Measurements from ENCODE around the gene CD3E. TPM values are rescaled to one million over a fixed set of nuclear protein-coding genes. Genes with fewer than 3 reads are reported as not detected.

The CD3E gene
- total and polyA plus RNA-seq, 2 donors (not counting 1 experiment from before 2014, with no cell fraction given) = 1.0 to 1.7 TPM

GRCh38 chr11:118283037-118283636, 21.4 kb upstream of the CD3E start:
- H3K4me1 Mint-ChIP-seq = peaks cover 11% of the 10 kb centered on the region
- Histone ChIP-seq H3K9ac (ENCODE audit: low read length) (no peak overlapping the region), H3K9me3 (ENCODE audit: control extremely low read depth in 1 of 3, control insufficient read depth in 2 of 3, insufficient read depth in 1 of 3, low read length in 2 of 3) (peaks cover 0 to 1% (median 0%) of the 10 kb centered on the region in 3 donors), H3K27ac (ENCODE audit: low read length in 2 of 2) (no peak overlapping the region), H2AFZ (ENCODE audit: insufficient read depth, low read depth, low read length, poor library complexity, severe bottlenecking) (no peak overlapping the region), H4K20me1 (ENCODE audit: control insufficient read depth, insufficient read depth, low read length, poor library complexity, severe bottlenecking) (no peaks in the 10 kb centered on the region), H3K4me3 (ENCODE audit: control extremely low read depth in 1 of 5, extremely low read depth in 1 of 5, insufficient read depth in 1 of 5, low read depth in 2 of 5, low read length in 4 of 5) (no peak overlapping the region), H3K36me3 (replicated peaks in 1 of 2; ENCODE audit: control extremely low read depth in 1 of 2, control insufficient read depth in 1 of 2, extremely low read depth in 1 of 2, insufficient read depth in 2 of 2, low read length in 1 of 2) (no peaks in the 10 kb centered on the region), H3K79me2 (ENCODE audit: control insufficient read depth, insufficient read depth, low read length) (no peaks in the 10 kb centered on the region), H3K4me1 (ENCODE audit: control insufficient read depth in 2 of 2, insufficient read depth in 2 of 2, low read length in 2 of 2) (peaks cover 7 to 15% of the 10 kb centered on the region in 2 donors), H3K27me3 (replicated peaks in 1 of 4; ENCODE audit: control extremely low read depth in 1 of 4, control insufficient read depth in 3 of 4, insufficient read depth in 4 of 4, low read length in 3 of 4) (peaks cover 0 to 3% (median 0%) of the 10 kb centered on the region in 4 experiments), H3K4me2 (replicated peaks; ENCODE audit: low read depth, low read length, poor library complexity, severe bottlenecking) (no peak overlapping the region)
- peaks cover 5% of the 10 kb centered on the region for H3K27me3 Mint-ChIP-seq
- CTCF ChIA-PET = interaction anchor here (1.1 to 1.9 kb wide), 3 partner anchors 13 to 84 kb away, joined by 4 to 9 read pairs (median 5); no protein-coding TSS in a partner anchor
- no peak overlapping the region for H3K27ac Mint-ChIP-seq
- POLR2A ChIA-PET = no interaction called here
- no peaks in the 10 kb centered on the region for H3K9me3 Mint-ChIP-seq (ENCODE audit: insufficient read depth)
- H3K4me3 Mint-ChIP-seq = no peak overlapping the region
- DNase-seq = no peak
- no CpG with 5 or more reads among the region's 5 CpGs for WGBS (ENCODE audit: insufficient coverage)
- intact Hi-C loops (cut with micrococcal nuclease) = no loop called here
- TF ChIP-seq CTCF (IDR thresholded peaks at IDR 0.05) (no peak), EZH2 (IDR thresholded peaks at IDR 0.05; ENCODE audit: borderline replicate concordance, insufficient read depth, low read depth, low read length, poor library complexity, severe bottlenecking) (no peak)
- no peak for ATAC-seq (ENCODE audit: low read depth)

GRCh38 chr11:118283756-118284350, 20.7 kb upstream of the CD3E start:
- peaks cover 5% of the 10 kb centered on the region for H3K27me3 Mint-ChIP-seq
- H3K27ac Mint-ChIP-seq = no peak overlapping the region
- WGBS (ENCODE audit: insufficient coverage) = no CpG with 5 or more reads among the region's 4 CpGs
- H3K4me3 ChIP-seq (ENCODE audit: control extremely low read depth in 1 of 5, extremely low read depth in 1 of 5, insufficient read depth in 1 of 5, low read depth in 2 of 5, low read length in 4 of 5) = no peak overlapping the region
- no peak overlapping the region for H3K4me2 ChIP-seq (replicated peaks; ENCODE audit: low read depth, low read length, poor library complexity, severe bottlenecking)
- no peak overlapping the region for H3K4me3 Mint-ChIP-seq
- intact Hi-C loops (cut with micrococcal nuclease) = no loop called here
- no peaks in the 10 kb centered on the region for H3K36me3 ChIP-seq (replicated peaks in 1 of 2; ENCODE audit: control extremely low read depth in 1 of 2, control insufficient read depth in 1 of 2, extremely low read depth in 1 of 2, insufficient read depth in 2 of 2, low read length in 1 of 2)
- peaks cover 0 to 1% (median 0%) of the 10 kb centered on the region in 3 donors for H3K9me3 ChIP-seq (ENCODE audit: control extremely low read depth in 1 of 3, control insufficient read depth in 2 of 3, insufficient read depth in 1 of 3, low read length in 2 of 3)
- H4K20me1 ChIP-seq (ENCODE audit: control insufficient read depth, insufficient read depth, low read length, poor library complexity, severe bottlenecking) = no peaks in the 10 kb centered on the region
- H3K9ac ChIP-seq (ENCODE audit: low read length) = no peak overlapping the region
- peaks cover 11% of the 10 kb centered on the region for H3K4me1 Mint-ChIP-seq
- peaks cover 0 to 2% (median 0%) of the 10 kb centered on the region in 4 experiments for H3K27me3 ChIP-seq (replicated peaks in 1 of 4; ENCODE audit: control extremely low read depth in 1 of 4, control insufficient read depth in 3 of 4, insufficient read depth in 4 of 4, low read length in 3 of 4)
- H3K9me3 Mint-ChIP-seq (ENCODE audit: insufficient read depth) = no peaks in the 10 kb centered on the region
- peak overlapping the region; percentile 37 for H2AFZ ChIP-seq (ENCODE audit: insufficient read depth, low read depth, low read length, poor library complexity, severe bottlenecking)
- POLR2A ChIA-PET = no interaction called here
- ATAC-seq (ENCODE audit: low read depth) (no peak), DNase-seq (no peak)
- H3K4me1 ChIP-seq (ENCODE audit: control insufficient read depth in 2 of 2, insufficient read depth in 2 of 2, low read length in 2 of 2) = peaks cover 7 to 15% of the 10 kb centered on the region in 2 donors
- H3K27ac ChIP-seq (ENCODE audit: low read length in 2 of 2) = no peak overlapping the region
- H3K79me2 ChIP-seq (ENCODE audit: control insufficient read depth, insufficient read depth, low read length) = no peaks in the 10 kb centered on the region
- CTCF ChIA-PET = interaction anchor here (1.3 to 1.9 kb wide), 2 partner anchors 82 to 85 kb away, joined by 4 to 9 read pairs; no protein-coding TSS in a partner anchor
- no peak for TF ChIP-seq CTCF (IDR thresholded peaks at IDR 0.05)
- TF ChIP-seq EZH2 (IDR thresholded peaks at IDR 0.05; ENCODE audit: borderline replicate concordance, insufficient read depth, low read depth, low read length, poor library complexity, severe bottlenecking) = no peak
